ENCODE results near the gene ATRAID.

- TF ChIP-seq POLR2A (IDR thresholded peaks at IDR 0.05) (no peak), POLR2AphosphoS5 (IDR thresholded peaks at IDR 0.05) (no peak)
Measured at GRCh38 chr2:27171351-27171848, 40.4 kb upstream of the ATRAID start.
